ENCODE measurements around the gene FARP2. TPM values are rescaled to one million over a fixed set of nuclear protein-coding genes. Genes with fewer than 3 reads are reported as not detected.

The FARP2 gene
- total RNA-seq, 6 experiments from 2014 or later: 13.3 to 41.3 (median 28.7) TPM

DNA sequence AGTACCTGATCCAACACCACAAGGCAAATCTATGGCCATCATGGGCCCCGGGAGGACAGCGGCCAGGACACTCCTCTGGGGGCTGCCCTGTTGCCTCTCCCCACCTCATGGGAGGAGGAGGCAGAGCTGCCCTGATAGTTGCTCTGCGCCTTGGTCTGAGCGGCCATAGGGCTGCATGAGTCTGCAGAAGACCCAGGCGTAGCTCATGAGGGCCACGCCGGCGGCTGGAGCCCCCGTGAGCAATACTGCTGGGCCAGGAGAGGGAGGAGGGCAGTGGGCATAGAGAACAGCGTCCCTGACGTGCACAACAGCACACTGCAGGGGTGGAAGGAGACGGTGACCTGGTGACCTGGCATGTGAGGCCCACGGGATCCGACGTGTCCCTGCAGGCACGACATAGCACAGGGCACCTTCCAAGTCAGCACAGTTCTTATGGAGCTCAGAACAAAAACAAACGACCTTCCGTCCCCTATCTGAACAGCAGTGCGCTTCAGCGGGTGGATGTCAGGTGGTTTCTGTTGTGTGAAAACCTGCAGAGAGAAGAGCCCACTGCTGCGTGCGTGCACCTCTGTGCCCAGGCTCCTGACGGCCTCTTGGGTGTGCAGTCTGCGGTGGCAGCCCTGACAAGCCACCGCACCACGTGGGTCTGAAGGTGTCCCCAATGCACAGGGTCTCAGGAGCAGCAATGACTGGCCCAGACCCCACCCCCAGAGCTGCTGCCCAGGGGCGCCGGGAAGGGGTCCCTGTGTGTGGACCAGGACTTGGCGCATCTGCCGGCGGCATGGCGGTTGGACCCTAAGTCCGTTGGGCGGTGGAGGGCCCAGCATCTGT is 139.3 kb downstream of the FARP2 start:
- TF ChIP-seq, protein P1, sequence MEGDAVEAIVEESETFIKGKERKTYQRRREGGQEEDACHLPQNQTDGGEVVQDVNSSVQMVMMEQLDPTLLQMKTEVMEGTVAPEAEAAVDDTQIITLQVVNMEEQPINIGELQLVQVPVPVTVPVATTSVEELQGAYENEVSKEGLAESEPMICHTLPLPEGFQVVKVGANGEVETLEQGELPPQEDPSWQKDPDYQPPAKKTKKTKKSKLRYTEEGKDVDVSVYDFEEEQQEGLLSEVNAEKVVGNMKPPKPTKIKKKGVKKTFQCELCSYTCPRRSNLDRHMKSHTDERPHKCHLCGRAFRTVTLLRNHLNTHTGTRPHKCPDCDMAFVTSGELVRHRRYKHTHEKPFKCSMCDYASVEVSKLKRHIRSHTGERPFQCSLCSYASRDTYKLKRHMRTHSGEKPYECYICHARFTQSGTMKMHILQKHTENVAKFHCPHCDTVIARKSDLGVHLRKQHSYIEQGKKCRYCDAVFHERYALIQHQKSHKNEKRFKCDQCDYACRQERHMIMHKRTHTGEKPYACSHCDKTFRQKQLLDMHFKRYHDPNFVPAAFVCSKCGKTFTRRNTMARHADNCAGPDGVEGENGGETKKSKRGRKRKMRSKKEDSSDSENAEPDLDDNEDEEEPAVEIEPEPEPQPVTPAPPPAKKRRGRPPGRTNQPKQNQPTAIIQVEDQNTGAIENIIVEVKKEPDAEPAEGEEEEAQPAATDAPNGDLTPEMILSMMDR (IDR thresholded peaks at IDR 0.05): no peak
- TF ChIP-seq POLR2A (IDR thresholded peaks at IDR 0.05): no peak
- no peaks in the 10 kb centered on the region for H3K9me3 ChIP-seq
- H3K4me3 ChIP-seq: no peak overlapping the region
- no peak overlapping the region for H3K27ac ChIP-seq
- whole genome bisulfite sequencing (ENCODE audit: insufficient coverage, low coverage, low lambda C conversion rate, missing lambda C conversion rate): 80% methylated on average over 4 of the region's 34 CpGs
- intact Hi-C loops (cut with DNase I): no loop called here
- peaks cover 0 to 42% (median 9%) of the 10 kb centered on the region in 4 donors for H3K36me3 ChIP-seq
- ATAC-seq (no peak), DNase-seq (no peak)
- H3K27me3 ChIP-seq: no peaks in the 10 kb centered on the region
- no peaks in the 10 kb centered on the region for H3K4me1 ChIP-seq

DNA sequence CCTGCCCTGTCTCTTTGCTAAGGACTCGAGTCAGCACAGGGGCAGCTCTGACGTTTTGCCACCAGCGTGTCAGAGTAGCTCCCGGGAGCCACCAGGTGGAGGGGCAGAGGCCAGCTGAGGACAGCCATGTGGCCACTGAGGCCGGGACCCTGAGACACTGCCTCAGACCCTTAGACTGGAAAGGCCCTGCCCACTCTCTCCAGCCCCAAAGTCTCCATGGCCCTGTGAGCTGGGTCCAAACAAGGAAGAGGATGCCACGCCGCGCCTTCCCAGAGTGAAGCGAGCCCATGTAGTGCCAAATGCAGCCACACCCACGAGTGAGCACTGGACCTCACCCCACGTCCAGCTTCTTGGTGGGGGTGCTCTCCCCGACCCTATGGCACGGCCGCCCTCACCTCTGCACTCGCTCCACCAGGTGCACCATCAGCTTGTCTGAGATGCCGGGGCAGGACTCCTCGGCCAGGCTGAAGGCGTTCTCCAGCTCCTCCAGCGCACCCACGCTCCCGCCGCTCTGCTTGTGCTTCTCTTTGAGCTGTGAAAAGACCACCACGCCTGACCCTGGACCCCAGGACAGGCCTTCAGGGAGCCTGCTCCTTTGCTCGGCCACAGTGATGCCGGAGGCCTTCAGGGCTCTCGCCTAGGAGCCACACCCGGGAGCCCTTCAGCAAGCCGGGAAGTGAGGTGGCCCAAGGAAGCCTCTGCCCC is 140.1 kb downstream of the FARP2 start:
- ATAC-seq (no peak), DNase-seq (no peak)
- no peak for TF ChIP-seq POLR2A (IDR thresholded peaks at IDR 0.05)
- TF ChIP-seq, protein P1 (IDR thresholded peaks at IDR 0.05): no peak
- no peak overlapping the region for H3K4me3 ChIP-seq
- intact Hi-C loops (cut with DNase I): no loop called here
- WGBS (ENCODE audit: insufficient coverage, low coverage, low lambda C conversion rate, missing lambda C conversion rate): no CpG with 5 or more reads among the region's 28 CpGs
- H3K4me1 ChIP-seq: no peaks in the 10 kb centered on the region
- no peaks in the 10 kb centered on the region for H3K9me3 ChIP-seq
- H3K27ac ChIP-seq: no peak overlapping the region
- H3K36me3 ChIP-seq: peaks cover 0 to 46% (median 9%) of the 10 kb centered on the region in 4 donors
- no peaks in the 10 kb centered on the region for H3K27me3 ChIP-seq

DNA sequence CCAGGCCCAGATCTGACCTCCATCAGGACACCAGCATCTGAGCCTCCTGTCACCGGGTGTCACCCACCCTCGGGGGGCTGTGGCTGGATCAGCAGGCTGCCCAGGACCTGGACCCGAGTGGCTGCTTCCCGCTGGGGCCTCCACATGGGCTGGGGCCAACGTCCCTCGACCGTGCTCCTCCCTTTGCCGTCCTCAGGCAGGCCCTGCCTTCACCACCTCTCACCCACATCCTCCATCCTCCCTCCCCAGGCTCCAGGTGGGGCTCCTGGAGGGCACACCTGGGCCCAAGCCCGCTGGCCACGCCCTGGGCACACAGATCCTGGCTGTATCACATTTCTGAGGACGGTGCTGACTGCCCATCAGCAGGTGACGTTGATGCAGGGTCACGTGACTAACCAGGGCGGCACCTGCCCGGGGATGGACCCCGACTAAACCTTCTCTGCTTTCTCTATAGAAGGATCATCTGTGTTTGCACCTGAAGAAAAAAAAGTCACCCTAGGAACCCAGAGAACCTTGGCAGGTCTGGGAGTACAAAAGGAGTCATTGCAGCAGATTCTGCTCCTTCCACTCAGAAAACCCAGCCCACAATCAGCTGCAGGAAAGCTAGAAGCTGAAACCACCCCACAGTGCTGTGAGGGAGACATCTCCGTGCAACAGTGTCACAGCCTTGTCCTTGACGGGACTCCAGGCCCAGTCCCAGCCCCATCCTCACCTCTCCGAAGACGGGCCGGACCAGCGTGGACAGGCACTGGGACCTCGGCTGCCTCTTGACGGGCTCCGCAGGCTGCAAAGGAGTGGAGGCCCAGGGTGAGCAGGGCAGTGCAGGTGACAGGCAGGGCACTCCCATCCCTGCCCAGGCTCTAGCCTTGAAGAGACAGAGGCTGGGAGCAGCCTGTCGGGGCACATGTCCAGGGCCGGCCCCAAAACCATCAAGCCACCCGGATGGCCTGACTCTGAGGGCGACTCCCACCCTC is 141.1 kb downstream of the FARP2 start:
- no peak for ATAC-seq
- intact Hi-C loops (cut with DNase I): no loop called here

More for the DNA sequence above, 141.1 kb downstream of the FARP2 start:
- Histone ChIP-seq H3K4me3 (no peak overlapping the region), H3K36me3 (peaks cover 0 to 46% (median 9%) of the 10 kb centered on the region in 4 donors), H3K9me3 (no peaks in the 10 kb centered on the region), H3K27ac (no peak overlapping the region), H3K27me3 (no peaks in the 10 kb centered on the region), H3K4me1 (no peaks in the 10 kb centered on the region)
- WGBS (ENCODE audit: insufficient coverage, low coverage, low lambda C conversion rate, missing lambda C conversion rate): no CpG with 5 or more reads among the region's 29 CpGs
- DNase-seq: no peak
- TF ChIP-seq, protein P1 (IDR thresholded peaks at IDR 0.05): no peak
- no peak for TF ChIP-seq POLR2A (IDR thresholded peaks at IDR 0.05)

Measured in right lobe of liver (tissue), 6 donors.